A673 (cell line): ENCODE measurements around the gene CPTP.

ENCODE experiments used
- EZH2 ChIP-seq: fragments of 200-600 bp; sonication (generic); IDR thresholded peaks from 2 replicates; pipeline ENCODE4 v1.6.1; 2017; ENCODE audit warnings: borderline replicate concordance, low read depth, mild to moderate bottlenecking, mixed read lengths, antibody characterized with exemption, low read length; ENCODE audit not compliant: poor library complexity, severe bottlenecking
- TF ChIP-seq, protein P1 (sequence below): fragments of 300-800, 200-600 bp; sonication (generic); conservative IDR thresholded peaks from 2 replicates; pipeline ENCODE4 v1.5.1; 2017; ENCODE audit warnings: low read depth, mild to moderate bottlenecking, antibody characterized with exemption, low read length, moderate library complexity, mixed read lengths

DNA sequence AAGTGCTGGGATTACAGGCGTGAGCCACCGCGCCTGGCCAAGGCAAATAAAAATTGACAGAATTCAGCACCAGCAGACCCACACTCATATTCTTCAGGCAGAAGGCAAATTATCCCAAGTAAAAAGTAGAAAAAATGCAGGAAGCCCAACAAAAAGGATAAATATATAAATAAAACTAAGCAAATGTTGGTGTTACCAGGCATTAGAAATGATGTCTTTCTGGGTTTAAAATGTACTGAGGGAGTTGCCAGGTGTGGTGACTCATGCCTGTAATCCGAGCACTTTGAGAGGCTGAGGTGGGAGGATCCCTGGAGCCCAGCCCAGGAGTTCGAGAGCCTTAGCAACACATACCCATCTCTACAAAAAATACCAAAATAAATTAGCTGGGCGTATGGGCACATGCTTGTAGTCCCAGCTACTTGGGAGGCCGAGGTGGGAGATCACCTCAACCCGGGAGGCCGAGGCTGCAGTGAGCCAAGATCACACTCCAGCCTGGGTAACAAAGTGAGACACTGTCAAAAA lies 6.4 kb upstream of the CPTP start:
- TF ChIP-seq, protein P1, sequence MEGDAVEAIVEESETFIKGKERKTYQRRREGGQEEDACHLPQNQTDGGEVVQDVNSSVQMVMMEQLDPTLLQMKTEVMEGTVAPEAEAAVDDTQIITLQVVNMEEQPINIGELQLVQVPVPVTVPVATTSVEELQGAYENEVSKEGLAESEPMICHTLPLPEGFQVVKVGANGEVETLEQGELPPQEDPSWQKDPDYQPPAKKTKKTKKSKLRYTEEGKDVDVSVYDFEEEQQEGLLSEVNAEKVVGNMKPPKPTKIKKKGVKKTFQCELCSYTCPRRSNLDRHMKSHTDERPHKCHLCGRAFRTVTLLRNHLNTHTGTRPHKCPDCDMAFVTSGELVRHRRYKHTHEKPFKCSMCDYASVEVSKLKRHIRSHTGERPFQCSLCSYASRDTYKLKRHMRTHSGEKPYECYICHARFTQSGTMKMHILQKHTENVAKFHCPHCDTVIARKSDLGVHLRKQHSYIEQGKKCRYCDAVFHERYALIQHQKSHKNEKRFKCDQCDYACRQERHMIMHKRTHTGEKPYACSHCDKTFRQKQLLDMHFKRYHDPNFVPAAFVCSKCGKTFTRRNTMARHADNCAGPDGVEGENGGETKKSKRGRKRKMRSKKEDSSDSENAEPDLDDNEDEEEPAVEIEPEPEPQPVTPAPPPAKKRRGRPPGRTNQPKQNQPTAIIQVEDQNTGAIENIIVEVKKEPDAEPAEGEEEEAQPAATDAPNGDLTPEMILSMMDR, result no peak
- no peak for TF ChIP-seq EZH2
